WTC11 (cell line): ENCODE measurements around the gene ITPKB. TPM values are rescaled to one million over a fixed set of nuclear protein-coding genes. Genes with fewer than 3 reads are reported as not detected.

Experiments
- ATAC-seq: fragments of 200-7000 bp; cut with Tn5 transposase; 2 replicates; pipeline ENCODE4 v1.10.0; 2021; ENCODE audit warnings: mild to moderate bottlenecking, moderate library complexity
- CTCF ChIA-PET: fragments of 300-600 bp; sonication (Branson Sonifier 250); formaldehyde crosslinking; loops from one replicate; lab custom pipeline; 2021; ENCODE audit warnings: antibody characterized with exemption; lab: Charles Lee
- POLR2A ChIA-PET: fragments of 350-600 bp; sonication (Branson Sonifier 250); formaldehyde crosslinking; loops from one replicate; lab custom pipeline; 2021; ENCODE audit warnings: antibody characterized with exemption; lab: Charles Lee
- DNase-seq: peaks from one replicate; pipeline ENCODE4 v3.0.0; 2021; ENCODE audit warnings: low spot score
- H3K27ac Mint-ChIP-seq: 2 replicates; pipeline ENCODE4 v1.8.0; 2021; ENCODE audit warnings: mixed read lengths
- H3K27me3 Mint-ChIP-seq: 2 replicates; pipeline ENCODE4 v1.8.0; 2021; ENCODE audit warnings: low read depth, mild to moderate bottlenecking, moderate library complexity, mixed read lengths
- H3K36me3 Mint-ChIP-seq: 2 replicates; pipeline ENCODE4 v1.8.0; 2021; ENCODE audit warnings: mixed read lengths
- H3K4me1 Mint-ChIP-seq: 2 replicates; pipeline ENCODE4 v1.8.0; 2022; ENCODE audit warnings: mixed read lengths
- H3K4me3 Mint-ChIP-seq: 2 replicates; pipeline ENCODE4 v1.8.0; 2021; ENCODE audit warnings: mild to moderate bottlenecking, moderate library complexity, mixed read lengths
- H3K9me3 Mint-ChIP-seq: 2 replicates; pipeline ENCODE4 v1.8.0; 2021; ENCODE audit warnings: mixed read lengths
- ATF1 ChIP-seq: sonication (generic); formaldehyde crosslinking; IDR thresholded peaks from 2 replicates; pipeline ENCODE4 v1.8.1; 2023; ENCODE audit warnings: mild to moderate bottlenecking, moderate library complexity, missing genetic modification reagents
- IRF2 ChIP-seq: sonication (generic); formaldehyde crosslinking; IDR thresholded peaks from 2 replicates; pipeline ENCODE4 v1.8.0; 2022; ENCODE audit warnings: low read depth, missing genetic modification reagents, borderline replicate concordance
- MLX ChIP-seq: sonication (generic); formaldehyde crosslinking; IDR thresholded peaks from 2 replicates; pipeline ENCODE4 v1.8.1; 2023; ENCODE audit warnings: mild to moderate bottlenecking, missing genetic modification reagents, moderate library complexity
- TP53 ChIP-seq: sonication (generic); formaldehyde crosslinking; IDR thresholded peaks from 2 replicates; pipeline ENCODE4 v1.8.1; 2023; ENCODE audit warnings: mild to moderate bottlenecking, missing genetic modification reagents
- ZNF263 ChIP-seq: sonication (generic); formaldehyde crosslinking; IDR thresholded peaks from 2 replicates; pipeline ENCODE4 v1.8.1; 2022; ENCODE audit warnings: low read depth, mild to moderate bottlenecking, moderate library complexity, missing genetic modification reagents
- ZNF423 ChIP-seq: fragments of 250-450 bp; sonication (Bioruptor Pico); IDR thresholded peaks from 2 replicates; pipeline ENCODE4 v2.1.2; 2022; ENCODE audit warnings: mild to moderate bottlenecking, moderate library complexity
- total RNA-seq: library from RNA; stranded (reverse); gene quantifications from 3 replicates; pipeline ENCODE4 v1.2.3, GENCODE V29; 2021
- TF ChIP-seq, protein P1 (sequence below): fragments of 250-450 bp; sonication (Bioruptor Pico); IDR thresholded peaks from 2 replicates; pipeline ENCODE4 v1.9.0; 2021; ENCODE audit warnings: mild to moderate bottlenecking
- TF ChIP-seq, protein P2 (sequence below): fragments of 200-600 bp; IDR thresholded peaks from 2 replicates; pipeline ENCODE4 v1.8.0; 2022; ENCODE audit warnings: antibody characterized with exemption

Gene ITPKB
- total RNA-seq, 1 experiment from 2014 or later = 15.6 TPM

GRCh38 chr1:226584164-226584563, 154.9 kb downstream of the ITPKB start (continued):
- TF ChIP-seq, protein P1, sequence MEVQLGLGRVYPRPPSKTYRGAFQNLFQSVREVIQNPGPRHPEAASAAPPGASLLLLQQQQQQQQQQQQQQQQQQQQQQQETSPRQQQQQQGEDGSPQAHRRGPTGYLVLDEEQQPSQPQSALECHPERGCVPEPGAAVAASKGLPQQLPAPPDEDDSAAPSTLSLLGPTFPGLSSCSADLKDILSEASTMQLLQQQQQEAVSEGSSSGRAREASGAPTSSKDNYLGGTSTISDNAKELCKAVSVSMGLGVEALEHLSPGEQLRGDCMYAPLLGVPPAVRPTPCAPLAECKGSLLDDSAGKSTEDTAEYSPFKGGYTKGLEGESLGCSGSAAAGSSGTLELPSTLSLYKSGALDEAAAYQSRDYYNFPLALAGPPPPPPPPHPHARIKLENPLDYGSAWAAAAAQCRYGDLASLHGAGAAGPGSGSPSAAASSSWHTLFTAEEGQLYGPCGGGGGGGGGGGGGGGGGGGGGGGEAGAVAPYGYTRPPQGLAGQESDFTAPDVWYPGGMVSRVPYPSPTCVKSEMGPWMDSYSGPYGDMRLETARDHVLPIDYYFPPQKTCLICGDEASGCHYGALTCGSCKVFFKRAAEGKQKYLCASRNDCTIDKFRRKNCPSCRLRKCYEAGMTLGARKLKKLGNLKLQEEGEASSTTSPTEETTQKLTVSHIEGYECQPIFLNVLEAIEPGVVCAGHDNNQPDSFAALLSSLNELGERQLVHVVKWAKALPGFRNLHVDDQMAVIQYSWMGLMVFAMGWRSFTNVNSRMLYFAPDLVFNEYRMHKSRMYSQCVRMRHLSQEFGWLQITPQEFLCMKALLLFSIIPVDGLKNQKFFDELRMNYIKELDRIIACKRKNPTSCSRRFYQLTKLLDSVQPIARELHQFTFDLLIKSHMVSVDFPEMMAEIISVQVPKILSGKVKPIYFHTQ = no peak
- TF ChIP-seq, protein P2, sequence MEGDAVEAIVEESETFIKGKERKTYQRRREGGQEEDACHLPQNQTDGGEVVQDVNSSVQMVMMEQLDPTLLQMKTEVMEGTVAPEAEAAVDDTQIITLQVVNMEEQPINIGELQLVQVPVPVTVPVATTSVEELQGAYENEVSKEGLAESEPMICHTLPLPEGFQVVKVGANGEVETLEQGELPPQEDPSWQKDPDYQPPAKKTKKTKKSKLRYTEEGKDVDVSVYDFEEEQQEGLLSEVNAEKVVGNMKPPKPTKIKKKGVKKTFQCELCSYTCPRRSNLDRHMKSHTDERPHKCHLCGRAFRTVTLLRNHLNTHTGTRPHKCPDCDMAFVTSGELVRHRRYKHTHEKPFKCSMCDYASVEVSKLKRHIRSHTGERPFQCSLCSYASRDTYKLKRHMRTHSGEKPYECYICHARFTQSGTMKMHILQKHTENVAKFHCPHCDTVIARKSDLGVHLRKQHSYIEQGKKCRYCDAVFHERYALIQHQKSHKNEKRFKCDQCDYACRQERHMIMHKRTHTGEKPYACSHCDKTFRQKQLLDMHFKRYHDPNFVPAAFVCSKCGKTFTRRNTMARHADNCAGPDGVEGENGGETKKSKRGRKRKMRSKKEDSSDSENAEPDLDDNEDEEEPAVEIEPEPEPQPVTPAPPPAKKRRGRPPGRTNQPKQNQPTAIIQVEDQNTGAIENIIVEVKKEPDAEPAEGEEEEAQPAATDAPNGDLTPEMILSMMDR = no peak
- TF ChIP-seq MLX (CRISPR knock-in tag) = no peak
- TF ChIP-seq ATF1 = no peak

DNA sequence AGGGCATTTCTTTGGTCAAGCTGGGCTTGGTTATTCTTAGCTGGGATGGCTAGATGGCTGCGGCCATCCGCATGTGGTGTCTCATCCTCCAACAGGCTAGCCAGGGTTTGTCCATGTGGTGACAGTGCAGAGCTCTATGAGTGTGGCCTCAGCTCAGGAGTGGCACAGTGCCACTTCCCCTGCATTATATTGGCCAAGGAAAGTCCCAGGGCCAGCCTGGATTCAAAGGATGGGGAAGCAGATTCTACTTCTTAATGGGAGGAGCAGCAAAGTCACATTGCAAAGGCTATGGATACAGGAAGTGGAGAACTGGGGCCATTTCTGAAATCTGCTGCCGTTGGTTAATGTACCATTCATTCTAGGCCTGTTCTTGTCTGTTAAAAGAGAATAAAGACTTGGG, 156.1 kb downstream of the ITPKB start:
- Mint-ChIP-seq H3K27ac (no peak overlapping the region), H3K36me3 (no peaks in the 10 kb centered on the region), H3K4me1 (no peaks in the 10 kb centered on the region), H3K27me3 (no peaks in the 10 kb centered on the region), H3K9me3 (peaks cover 4% of the 10 kb centered on the region; the same call in 1 of the 2 replicates)
- DNase-seq = no peak
- POLR2A ChIA-PET = no interaction called here
- CTCF ChIA-PET = interaction anchor here (0.7 kb wide), 1 partner anchor 25 kb away, joined by 4 read pairs; no protein-coding TSS in a partner anchor
- TF ChIP-seq ZNF263 (CRISPR knock-in tag) (no peak), ZNF423 (CRISPR knock-in tag) (no peak), IRF2 (CRISPR knock-in tag) (no peak), TP53 (CRISPR knock-in tag) (no peak)
- TF ChIP-seq, all 79 proteins: peak for 0
- no peak for ATAC-seq
- no peak overlapping the region for H3K4me3 Mint-ChIP-seq

Other genes with a start within 250 kb of the ITPKB start
- gene STUM, start 190.5 kb downstream of the ITPKB start, total RNA-seq = 1.1 to 2.5 TPM (median 1.3 TPM) in 3 replicates
- 18.4 to 23.5 TPM (median 23.4 TPM) in 3 replicates for gene PSEN2, start 131.3 kb upstream of the ITPKB start, total RNA-seq
- 39.4 to 41.1 TPM (median 40.8 TPM) in 3 replicates for gene COQ8A, start 201.0 kb upstream of the ITPKB start, total RNA-seq